PC-9 (cell line): ENCODE results near the gene GUCD1.

Experiments used
- EZH2 ChIP-seq: fragments of 200-600 bp; sonication (generic); IDR thresholded peaks from 2 replicates; pipeline ENCODE4 v1.8.0; 2017; ENCODE audit warnings: antibody characterized with exemption, low read depth
- TF ChIP-seq, protein P1 (sequence below): fragments of 200-600 bp; sonication (generic); conservative IDR thresholded peaks from 2 replicates; pipeline ENCODE4 v1.6.1; 2017; ENCODE audit warnings: mixed run types, antibody characterized with exemption, mild to moderate bottlenecking, moderate library complexity

GRCh38 chr22:24526191-24526590 lies 28.7 kb downstream of the GUCD1 start:
- TF ChIP-seq EZH2, result no peak
- TF ChIP-seq, protein P1, sequence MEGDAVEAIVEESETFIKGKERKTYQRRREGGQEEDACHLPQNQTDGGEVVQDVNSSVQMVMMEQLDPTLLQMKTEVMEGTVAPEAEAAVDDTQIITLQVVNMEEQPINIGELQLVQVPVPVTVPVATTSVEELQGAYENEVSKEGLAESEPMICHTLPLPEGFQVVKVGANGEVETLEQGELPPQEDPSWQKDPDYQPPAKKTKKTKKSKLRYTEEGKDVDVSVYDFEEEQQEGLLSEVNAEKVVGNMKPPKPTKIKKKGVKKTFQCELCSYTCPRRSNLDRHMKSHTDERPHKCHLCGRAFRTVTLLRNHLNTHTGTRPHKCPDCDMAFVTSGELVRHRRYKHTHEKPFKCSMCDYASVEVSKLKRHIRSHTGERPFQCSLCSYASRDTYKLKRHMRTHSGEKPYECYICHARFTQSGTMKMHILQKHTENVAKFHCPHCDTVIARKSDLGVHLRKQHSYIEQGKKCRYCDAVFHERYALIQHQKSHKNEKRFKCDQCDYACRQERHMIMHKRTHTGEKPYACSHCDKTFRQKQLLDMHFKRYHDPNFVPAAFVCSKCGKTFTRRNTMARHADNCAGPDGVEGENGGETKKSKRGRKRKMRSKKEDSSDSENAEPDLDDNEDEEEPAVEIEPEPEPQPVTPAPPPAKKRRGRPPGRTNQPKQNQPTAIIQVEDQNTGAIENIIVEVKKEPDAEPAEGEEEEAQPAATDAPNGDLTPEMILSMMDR, result no peak
